22Rv1 (cell line): Measurements from ENCODE around the gene TRAK1.

ENCODE experiments used
- H3K27ac ChIP-seq: fragments of 450-650 bp; 2 replicates; pipeline ENCODE4 v1.5.1; 2017
- ZFX ChIP-seq: fragments of 450-650 bp; IDR thresholded peaks from 2 replicates; pipeline ENCODE4 v1.6.1; 2017; ENCODE audit warnings: antibody characterized with exemption, borderline replicate concordance
- TF ChIP-seq, protein P1 (sequence below): fragments of 450-650 bp; IDR thresholded peaks from 2 replicates; pipeline ENCODE4 v1.5.1; 2017; ENCODE audit warnings: mild to moderate bottlenecking

The TRAK1 gene

DNA sequence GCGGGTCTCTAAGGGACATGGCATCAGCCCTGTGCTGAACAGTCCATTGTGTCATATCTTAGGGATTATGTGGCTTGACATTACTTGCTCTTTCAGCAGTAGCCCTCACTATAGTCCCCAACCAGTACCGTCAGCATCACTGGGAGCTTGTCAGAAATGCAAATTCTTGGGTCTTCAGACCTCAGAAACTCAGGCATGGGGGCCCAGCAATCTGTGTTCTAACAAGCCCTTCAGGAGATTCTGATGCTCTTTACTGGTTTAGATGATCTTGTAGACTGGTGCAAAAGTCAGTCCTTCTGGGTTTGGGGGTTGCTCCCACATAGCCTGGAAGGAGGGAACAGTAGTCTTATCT is 39.0 kb upstream of the TRAK1 start:
- TF ChIP-seq, protein P1, sequence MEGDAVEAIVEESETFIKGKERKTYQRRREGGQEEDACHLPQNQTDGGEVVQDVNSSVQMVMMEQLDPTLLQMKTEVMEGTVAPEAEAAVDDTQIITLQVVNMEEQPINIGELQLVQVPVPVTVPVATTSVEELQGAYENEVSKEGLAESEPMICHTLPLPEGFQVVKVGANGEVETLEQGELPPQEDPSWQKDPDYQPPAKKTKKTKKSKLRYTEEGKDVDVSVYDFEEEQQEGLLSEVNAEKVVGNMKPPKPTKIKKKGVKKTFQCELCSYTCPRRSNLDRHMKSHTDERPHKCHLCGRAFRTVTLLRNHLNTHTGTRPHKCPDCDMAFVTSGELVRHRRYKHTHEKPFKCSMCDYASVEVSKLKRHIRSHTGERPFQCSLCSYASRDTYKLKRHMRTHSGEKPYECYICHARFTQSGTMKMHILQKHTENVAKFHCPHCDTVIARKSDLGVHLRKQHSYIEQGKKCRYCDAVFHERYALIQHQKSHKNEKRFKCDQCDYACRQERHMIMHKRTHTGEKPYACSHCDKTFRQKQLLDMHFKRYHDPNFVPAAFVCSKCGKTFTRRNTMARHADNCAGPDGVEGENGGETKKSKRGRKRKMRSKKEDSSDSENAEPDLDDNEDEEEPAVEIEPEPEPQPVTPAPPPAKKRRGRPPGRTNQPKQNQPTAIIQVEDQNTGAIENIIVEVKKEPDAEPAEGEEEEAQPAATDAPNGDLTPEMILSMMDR: no peak
- no peak for TF ChIP-seq ZFX
- no peak overlapping the region for H3K27ac ChIP-seq

DNA sequence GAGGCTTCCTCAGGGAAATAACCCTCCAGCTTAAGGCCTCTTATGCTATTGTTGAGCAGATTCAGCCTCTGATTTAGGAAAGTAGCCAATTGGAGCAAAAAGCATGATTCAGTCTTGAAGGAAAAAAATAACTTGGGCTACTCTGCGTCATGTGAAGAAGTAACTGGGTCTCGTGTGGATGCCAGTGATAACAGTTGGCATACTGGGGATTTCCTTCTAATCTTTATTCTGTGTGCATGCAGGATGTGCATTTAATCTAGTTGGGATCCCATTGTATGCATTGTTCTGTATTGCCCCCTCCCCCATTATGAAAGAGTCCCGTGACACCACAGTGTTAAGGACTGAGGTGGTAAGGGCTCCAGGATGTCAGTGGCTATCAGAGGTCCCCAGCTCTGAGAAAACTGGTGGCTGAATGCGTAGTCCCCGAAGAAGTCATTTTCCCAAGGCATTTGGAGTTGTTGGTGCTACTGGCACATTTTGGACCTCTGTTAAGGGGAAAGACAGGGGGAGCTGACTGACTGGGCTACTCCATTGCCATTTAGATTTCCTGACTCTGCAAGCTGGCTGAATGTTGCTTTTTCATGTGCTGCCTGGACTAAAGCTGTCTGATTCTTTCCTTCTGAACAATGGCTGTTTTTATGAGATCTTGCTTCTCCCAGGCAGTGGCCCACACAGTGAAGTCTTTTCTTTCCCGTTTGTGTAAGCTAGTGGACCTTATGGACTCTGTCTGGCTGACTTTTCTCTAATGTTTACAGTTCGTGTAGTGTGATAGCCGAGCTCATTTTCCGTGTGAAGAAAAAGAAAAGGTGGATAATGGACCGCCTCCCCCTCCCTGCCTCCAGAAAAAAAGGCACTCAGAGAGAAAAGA is 38.4 kb upstream of the TRAK1 start:
- no peak for TF ChIP-seq ZFX
- TF ChIP-seq, protein P1: no peak

DNA sequence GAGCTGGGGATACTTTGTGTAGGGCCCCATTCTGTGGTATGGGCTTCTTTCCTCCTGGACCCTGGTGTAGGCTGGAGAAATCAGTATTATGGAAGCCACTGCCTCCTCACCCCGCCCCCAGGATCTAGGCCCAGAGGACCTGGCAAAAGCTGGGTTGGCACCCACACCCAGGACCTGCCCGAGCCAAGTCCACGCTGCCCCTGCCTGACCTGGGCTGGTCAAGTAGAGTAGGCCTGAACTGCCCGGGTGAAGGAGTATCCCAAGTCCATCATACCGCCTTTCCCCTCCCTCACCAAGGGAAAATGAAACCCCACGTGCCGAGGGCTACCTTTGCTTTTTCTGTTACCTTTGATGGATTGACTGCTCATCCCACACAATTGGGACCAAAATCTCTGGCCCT is 37.7 kb upstream of the TRAK1 start:
- no peak overlapping the region for H3K27ac ChIP-seq
- TF ChIP-seq, protein P1: no peak
- TF ChIP-seq ZFX: no peak

More for the DNA sequence above, 38.4 kb upstream of the TRAK1 start:
- no peak overlapping the region for H3K27ac ChIP-seq

DNA sequence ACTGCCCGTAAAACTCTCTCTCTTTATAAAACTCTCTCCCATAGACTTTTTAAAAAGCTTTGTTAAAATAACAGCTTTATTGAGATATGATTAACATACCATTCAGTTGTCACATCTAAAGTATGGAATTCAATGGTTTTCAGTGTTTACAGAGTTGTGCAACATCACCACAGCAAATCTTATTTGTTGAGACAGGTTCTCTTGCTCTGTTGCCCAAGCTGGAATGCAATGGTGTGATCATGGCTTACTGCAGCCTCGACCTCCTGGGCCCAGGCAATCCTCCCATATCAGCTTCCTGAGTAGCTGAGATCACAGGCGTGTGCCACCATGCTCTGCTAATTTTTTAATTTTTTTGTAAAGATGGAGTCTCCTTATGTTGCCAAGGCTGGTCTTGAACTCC is 35.9 kb upstream of the TRAK1 start:
- H3K27ac ChIP-seq: no peak overlapping the region
- TF ChIP-seq, protein P1: no peak
- no peak for TF ChIP-seq ZFX

DNA sequence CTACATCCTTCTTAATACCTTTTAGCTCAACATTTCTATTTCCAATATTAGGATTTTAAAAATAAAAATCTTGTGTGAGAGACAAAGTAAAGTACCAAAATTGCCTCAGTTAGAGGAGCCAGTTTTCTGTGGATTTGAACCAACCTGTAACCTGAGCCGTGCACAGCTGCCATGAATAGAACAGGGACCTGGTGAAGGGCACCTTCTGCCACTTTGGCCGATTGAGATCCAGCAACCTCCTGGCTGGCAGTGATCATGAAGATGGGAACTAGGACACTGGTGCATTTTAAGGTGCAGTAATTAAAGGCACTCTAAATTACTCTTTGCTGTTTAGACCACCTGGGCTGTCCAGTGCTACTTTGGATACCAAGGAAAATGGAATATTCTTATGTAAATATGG is 34.3 kb upstream of the TRAK1 start:
- TF ChIP-seq, protein P1: no peak
- TF ChIP-seq ZFX: no peak
- H3K27ac ChIP-seq: no peak overlapping the region

DNA sequence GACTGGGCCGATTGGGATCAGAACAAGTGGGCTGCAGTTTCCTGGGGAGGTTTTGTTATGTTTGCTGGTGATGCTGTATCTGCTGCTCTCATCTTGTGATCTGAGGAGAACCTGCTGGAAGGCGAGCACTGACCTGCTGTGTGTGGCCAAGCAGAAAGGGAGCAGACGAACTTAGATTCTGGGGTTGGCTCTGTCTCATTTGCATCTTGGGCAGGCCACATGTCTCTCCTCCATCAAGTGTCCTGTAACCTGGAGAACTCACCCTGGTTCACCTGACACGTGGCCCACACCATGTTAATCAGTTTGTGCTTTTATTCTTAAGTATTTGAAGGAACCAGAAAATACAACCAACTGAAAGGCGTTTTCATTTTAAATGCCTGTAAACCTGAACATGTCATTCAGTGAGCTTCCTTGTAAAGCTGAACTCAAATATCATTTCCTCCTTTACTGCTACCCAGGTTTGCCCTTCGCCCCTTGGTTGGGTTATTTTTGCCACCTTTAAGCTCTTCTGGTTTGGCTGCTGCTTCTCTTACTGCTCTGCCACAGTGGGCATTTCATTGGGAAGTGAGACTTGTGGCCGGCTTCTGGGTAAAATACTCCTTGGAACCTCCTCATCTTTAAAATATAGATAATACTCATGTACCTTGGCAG is 33.5 kb upstream of the TRAK1 start:
- TF ChIP-seq ZFX: no peak
- H3K27ac ChIP-seq: no peak overlapping the region

DNA sequence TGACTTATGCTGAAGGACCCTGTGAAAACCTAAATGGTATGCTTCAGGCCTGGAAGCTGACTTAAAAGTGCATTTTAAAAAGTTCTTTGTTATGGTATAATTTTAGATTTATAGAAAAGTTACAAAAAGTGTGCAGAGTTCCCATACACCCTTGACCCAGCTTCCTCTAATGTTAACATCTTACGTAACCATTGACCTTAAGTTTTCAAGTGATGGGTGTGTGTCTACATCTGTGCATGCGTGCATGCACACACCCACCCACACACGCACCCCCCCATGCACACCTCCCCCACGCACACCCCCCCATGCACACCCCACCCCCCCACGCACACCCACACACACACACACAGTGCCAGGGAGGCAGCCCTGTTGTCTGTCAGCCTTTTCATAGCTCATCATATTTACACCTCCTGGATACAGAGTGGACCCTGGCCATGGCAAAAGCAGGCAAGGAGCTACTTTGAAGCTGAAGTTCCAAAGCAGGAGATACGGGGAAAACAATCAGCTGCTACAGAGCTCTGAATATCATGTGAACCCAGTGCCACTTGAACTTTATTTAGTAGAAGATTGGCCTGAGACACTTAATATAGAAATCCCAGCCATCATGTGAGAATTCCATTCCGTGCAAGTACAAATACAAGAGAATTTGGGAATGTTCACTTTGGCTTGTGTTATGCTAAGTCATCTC is 30.0 kb upstream of the TRAK1 start:
- H3K27ac ChIP-seq: no peak overlapping the region
- TF ChIP-seq ZFX: no peak
- TF ChIP-seq, protein P1: no peak
